Activated CD4-positive, alpha-beta memory T cell treated with anti-CD3 and anti-CD28 coated beads for 36 hours (primary cell): ENCODE results near the gene ASB6. TPM values are rescaled to one million over a fixed set of nuclear protein-coding genes. Genes with fewer than 3 reads are reported as not detected.

ENCODE experiments used
- CTCF ChIA-PET: fragments of 350-600 bp; sonication (Branson Sonifier 250); formaldehyde crosslinking; loops from one replicate; lab custom pipeline; 2021; ENCODE audit warnings: antibody characterized with exemption, inconsistent platforms; lab: Charles Lee
- POLR2A ChIA-PET: fragments of 350-600 bp; sonication (Branson Sonifier 250); formaldehyde crosslinking; loops from one replicate; lab custom pipeline; 2021; ENCODE audit warnings: antibody characterized with exemption; lab: Charles Lee
- DNase-seq: peaks from one replicate; pipeline ENCODE4 v3.0.0-alpha.2; 2020
- H3K27ac Mint-ChIP-seq: one replicate; pipeline ENCODE4 v1.8.0; 2021; ENCODE audit warnings: mixed read lengths
- H3K27me3 Mint-ChIP-seq: one replicate; pipeline ENCODE4 v1.8.0; 2021; ENCODE audit warnings: mixed read lengths
- H3K36me3 Mint-ChIP-seq: one replicate; pipeline ENCODE4 v1.8.0; 2021; ENCODE audit warnings: mixed read lengths
- H3K4me1 Mint-ChIP-seq: one replicate; pipeline ENCODE4 v1.8.0; 2021; ENCODE audit warnings: low read depth, mixed read lengths
- H3K4me3 Mint-ChIP-seq: one replicate; pipeline ENCODE4 v1.8.0; 2021; ENCODE audit warnings: mild to moderate bottlenecking, mixed read lengths
- H3K9me3 Mint-ChIP-seq: one replicate; pipeline ENCODE4 v1.8.0; 2021; ENCODE audit warnings: mixed read lengths
- intact Hi-C: fragments of 100-400 bp; cut with micrococcal nuclease; formaldehyde crosslinking; loops from one replicate; pipeline ENCODE4 v1.15.1; 2023
- total RNA-seq, 2 experiments: library from RNA; stranded (reverse); gene quantifications; one replicate each; pipeline ENCODE4 v1.2.3, GENCODE V29; 2021

Gene ASB6
- total RNA-seq, 2 experiments from 2014 or later, result 14.1 to 15.7 TPM

DNA sequence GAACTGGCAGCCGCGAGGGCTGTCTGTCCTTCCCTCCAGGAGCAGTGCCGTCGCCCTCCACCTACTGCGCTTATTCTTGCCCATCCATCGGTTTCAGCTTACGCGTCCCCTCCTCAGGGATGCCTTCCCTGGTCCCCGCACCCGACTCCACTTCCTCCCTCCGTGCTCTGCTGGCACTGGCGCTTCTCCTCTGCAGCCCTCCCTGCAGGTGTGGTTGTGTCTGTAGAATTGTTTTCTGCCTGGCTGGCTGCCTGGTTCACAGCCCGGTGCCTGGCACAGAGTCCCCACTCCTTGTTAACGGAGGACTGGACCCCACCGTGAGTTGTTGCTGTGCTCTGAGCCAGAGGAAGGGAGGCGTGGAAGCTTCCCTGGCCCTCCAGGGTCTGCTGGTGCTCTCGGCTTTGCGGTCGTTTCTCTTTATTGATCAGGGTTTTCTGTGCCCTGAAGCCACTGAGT, 10.2 kb downstream of the ASB6 start:
- no peak for DNase-seq
- CTCF ChIA-PET, result interaction anchor here (1.1 kb wide), 1 partner anchor 152 kb away, joined by 3 read pairs; no protein-coding TSS in a partner anchor
- Mint-ChIP-seq H3K4me3 (no peak overlapping the region), H3K27me3 (no peaks in the 10 kb centered on the region), H3K27ac (peak overlapping the region; percentile 61), H3K9me3 (no peaks in the 10 kb centered on the region), H3K4me1 (peaks cover 59% of the 10 kb centered on the region), H3K36me3 (peaks cover 28% of the 10 kb centered on the region)
- POLR2A ChIA-PET, result no interaction called here
- intact Hi-C loops, result no loop called here

DNA sequence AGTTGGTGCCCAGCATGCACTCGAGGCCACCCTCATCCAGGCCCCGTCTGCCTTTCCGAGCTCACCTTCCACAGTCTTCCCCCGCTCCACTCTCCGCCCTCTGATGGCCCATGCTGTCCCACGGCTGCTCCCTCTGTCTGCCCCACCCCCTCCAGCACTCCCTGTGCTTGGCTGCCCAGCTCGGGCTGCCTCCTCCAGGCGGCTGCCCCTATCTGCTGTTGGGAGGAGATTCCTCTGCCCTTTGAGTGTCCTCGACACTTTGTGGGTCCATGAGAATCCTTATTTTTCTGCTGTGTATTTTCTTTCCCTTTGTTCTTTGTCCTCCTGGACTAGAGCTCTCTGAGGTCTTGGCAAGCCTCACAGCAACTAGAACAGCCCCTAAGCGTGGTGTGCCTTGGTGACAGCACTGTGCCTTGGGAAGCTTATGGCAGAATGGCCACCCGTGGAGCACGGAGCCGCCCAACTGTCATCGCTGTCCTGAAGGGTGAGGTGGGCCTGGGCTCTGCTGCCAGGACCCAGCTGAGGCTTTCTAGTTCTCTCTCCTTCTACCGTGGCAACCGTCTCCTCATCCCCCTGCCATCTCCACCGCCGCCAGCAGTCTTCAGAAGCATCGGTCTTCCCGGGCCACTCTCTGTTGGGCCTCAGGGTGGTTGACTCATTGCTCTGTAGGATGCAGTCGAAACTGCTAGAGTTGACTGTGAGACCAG, 10.8 kb downstream of the ASB6 start:
- H3K4me1 Mint-ChIP-seq, result peaks cover 59% of the 10 kb centered on the region
- intact Hi-C loops, result no loop called here
- H3K4me3 Mint-ChIP-seq, result no peak overlapping the region
- peak; percentile 44 for DNase-seq
- H3K9me3 Mint-ChIP-seq, result no peaks in the 10 kb centered on the region
- H3K27ac Mint-ChIP-seq, result peak overlapping the region; percentile 61
- H3K36me3 Mint-ChIP-seq, result peaks cover 28% of the 10 kb centered on the region
- H3K27me3 Mint-ChIP-seq, result no peaks in the 10 kb centered on the region
- ChIA-PET CTCF (interaction anchor here (1.0 to 7.7 kb wide), 3 partner anchors 10 to 499 kb away, joined by 3 to 70 read pairs (median 4); partner anchors contain the start of gene ASB6), POLR2A (no interaction called here)

DNA sequence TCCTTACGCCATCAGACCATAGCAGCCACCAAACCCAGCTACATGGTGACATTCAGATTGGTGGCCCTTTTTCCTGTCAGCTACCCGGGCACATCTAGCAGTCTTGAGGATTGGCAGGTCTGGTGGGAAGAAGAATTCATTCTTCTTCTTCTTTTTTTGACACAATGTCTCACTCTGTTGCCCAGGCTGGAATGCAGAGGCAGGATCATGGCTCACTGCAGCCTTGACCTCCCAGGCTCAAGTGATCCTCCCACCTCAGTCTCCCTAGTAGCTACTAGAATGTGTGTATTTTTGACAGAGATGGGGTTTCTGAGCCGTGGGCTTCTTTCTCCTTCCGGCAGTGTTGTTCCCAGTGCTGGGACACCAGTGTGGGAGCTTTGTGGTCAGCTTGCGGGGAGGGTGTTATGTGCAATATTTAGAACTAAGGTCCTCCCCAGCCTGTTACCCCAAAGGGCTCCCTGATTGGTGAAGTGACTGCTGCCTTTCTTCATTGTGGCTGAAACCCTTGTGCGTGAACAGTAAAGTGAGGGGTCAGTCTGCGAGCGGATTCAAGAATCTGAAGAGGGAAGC, 12.6 kb downstream of the ASB6 start:
- intact Hi-C loops, result no loop called here
- Mint-ChIP-seq H3K36me3 (peaks cover 20% of the 10 kb centered on the region), H3K4me3 (no peak overlapping the region), H3K27me3 (no peaks in the 10 kb centered on the region), H3K4me1 (peaks cover 70% of the 10 kb centered on the region), H3K9me3 (no peaks in the 10 kb centered on the region), H3K27ac (peak overlapping the region; percentile 30)
- CTCF ChIA-PET, result interaction anchor here (1.0 to 7.7 kb wide), 3 partner anchors 11 to 491 kb away, joined by 3 to 70 read pairs (median 4); partner anchors contain the start of gene ASB6
- no peak for DNase-seq
- POLR2A ChIA-PET, result no interaction called here

DNA sequence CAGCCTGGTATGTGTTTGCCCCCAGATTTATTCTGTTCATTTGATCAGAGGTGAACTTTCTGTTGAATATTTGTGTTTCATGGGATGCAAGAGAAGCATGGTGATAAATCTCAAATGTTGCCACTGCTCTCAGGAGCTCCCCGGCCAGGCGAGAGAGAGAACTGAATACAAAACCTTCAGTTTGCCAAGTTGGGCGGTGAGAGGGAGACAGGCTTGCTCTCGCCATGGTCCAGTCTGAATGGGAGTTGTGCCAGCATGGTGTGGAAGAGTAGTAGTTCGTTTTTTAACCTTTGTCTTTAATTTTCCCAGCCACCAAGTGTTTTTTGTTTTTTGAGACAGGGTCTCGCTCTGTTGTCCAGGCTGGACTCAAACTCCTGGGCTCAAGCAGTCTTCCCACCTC, 13.2 kb downstream of the ASB6 start:
- POLR2A ChIA-PET, result no interaction called here
- H3K36me3 Mint-ChIP-seq, result peaks cover 19% of the 10 kb centered on the region
- H3K4me1 Mint-ChIP-seq, result peaks cover 74% of the 10 kb centered on the region
- no peak overlapping the region for H3K4me3 Mint-ChIP-seq
- H3K27ac Mint-ChIP-seq, result peak overlapping the region; percentile 30
- intact Hi-C loops, result no loop called here
- no peaks in the 10 kb centered on the region for H3K27me3 Mint-ChIP-seq
- H3K9me3 Mint-ChIP-seq, result no peaks in the 10 kb centered on the region
- DNase-seq, result no peak
- CTCF ChIA-PET, result interaction anchor here (1.0 to 7.7 kb wide), 3 partner anchors 12 to 490 kb away, joined by 3 to 70 read pairs (median 4); partner anchors contain the start of gene ASB6

DNA sequence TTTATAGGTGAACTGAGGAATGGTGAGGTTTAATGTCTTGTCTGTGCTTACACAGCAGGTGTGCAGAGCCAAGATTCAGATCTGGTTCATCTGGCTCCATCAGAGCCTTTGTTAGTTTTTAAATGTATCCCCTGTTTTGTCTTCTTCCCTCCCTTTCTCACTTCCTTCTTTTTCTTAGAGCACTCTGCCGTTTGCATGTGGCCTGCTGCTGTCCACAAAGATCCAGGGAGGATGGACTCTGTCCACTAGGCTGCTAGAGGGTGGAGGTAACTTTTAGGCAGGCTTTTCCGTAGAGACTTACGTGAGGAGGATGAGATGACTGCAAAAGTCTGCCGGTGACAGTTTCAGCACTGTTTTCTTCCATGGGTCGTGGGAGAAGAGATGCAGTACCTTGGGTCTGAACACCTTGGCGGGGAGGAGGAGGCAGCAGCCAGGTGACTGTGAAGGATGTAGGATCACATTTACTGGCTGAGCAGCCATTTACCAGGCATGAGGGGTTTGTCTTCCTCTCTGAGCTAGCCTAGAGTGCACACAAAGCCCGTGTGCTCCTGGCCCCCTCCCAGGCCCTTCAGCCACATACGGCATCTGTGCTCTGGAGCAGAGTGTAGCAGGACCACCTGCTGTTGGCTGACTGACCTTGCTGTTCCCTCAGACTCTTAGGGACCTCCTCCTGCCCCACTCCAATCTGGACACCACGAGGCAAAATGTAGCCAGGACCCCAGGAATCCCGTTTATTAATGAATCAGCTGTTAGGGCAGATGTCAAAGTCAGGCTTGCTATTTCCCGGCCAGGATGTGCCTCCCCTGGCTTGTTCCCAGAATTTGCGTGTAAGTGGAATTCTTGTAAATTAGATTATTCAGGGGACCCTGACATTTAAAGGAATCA, 14.2 kb downstream of the ASB6 start:
- Mint-ChIP-seq H3K27ac (peak overlapping the region; percentile 91), H3K36me3 (peaks cover 18% of the 10 kb centered on the region)

DNA sequence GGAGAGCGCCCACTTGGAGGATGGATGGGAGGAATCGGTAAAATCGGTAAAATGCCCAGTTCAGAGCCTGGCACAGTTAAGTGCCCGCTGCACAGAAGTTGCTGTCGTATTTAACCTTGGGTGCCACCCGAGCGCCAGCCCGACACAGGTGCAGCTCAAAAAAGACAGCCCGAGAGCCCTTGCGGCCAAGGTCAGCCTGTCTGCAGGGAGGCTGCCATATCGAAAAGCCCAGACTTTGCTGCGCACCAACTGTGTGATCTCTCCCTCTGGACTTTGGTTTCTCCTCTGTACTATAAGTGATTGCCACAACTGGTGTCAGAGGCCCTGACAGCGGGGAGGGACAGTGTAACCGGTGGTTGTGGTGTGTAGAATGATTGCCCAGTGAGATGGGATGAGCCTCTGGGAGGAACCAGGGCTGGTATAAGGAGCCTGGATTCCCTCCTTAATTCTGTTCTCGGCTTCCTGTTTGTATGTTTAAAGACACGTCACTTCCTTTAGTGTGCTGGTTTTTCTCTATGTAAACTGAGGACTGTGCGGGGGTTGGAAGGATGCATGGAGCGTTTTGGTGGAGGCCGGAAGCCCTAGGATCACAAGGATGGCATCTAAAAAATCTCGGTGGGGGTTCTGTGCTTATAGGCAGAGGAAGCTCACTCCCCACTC, 15.2 kb downstream of the ASB6 start:
- peak overlapping the region; percentile 91 for H3K27ac Mint-ChIP-seq
- peaks cover 14% of the 10 kb centered on the region for H3K36me3 Mint-ChIP-seq
- no peaks in the 10 kb centered on the region for H3K9me3 Mint-ChIP-seq
- ChIA-PET CTCF (interaction anchor here (1.5 to 8.5 kb wide), 9 partner anchors 13 to 495 kb away, joined by 4 to 147 read pairs (median 24); partner anchors contain the start of genes ASB6 and IER5L), POLR2A (interaction anchor here (0.9 to 1.3 kb wide), 2 partner anchors 13 to 486 kb away, joined by 4 read pairs; no protein-coding TSS in a partner anchor)
- H3K4me3 Mint-ChIP-seq, result peak overlapping the region; percentile 77
- intact Hi-C loops, result loop anchor here (2.0 kb wide), 3 partner anchors 16 to 590 kb away; partner anchors contain the start of genes ASB6, IER5L and MIGA2
- peaks cover 3% of the 10 kb centered on the region for H3K27me3 Mint-ChIP-seq
- peak; percentile 50 for DNase-seq
- H3K4me1 Mint-ChIP-seq, result peaks cover 64% of the 10 kb centered on the region

More for the DNA sequence above, 14.2 kb downstream of the ASB6 start:
- H3K9me3 Mint-ChIP-seq, result no peaks in the 10 kb centered on the region
- peaks cover 74% of the 10 kb centered on the region for H3K4me1 Mint-ChIP-seq
- intact Hi-C loops, result loop anchor here (2.0 kb wide), 3 partner anchors 15 to 591 kb away; partner anchors contain the start of genes ASB6, IER5L and MIGA2
- ChIA-PET POLR2A (interaction anchor here (0.9 to 1.3 kb wide), 2 partner anchors 12 to 487 kb away, joined by 4 read pairs; no protein-coding TSS in a partner anchor), CTCF (interaction anchor here (1.5 to 8.5 kb wide), 8 partner anchors 13 to 496 kb away, joined by 4 to 147 read pairs (median 12); partner anchors contain the start of genes ASB6 and IER5L)
- H3K27me3 Mint-ChIP-seq, result no peaks in the 10 kb centered on the region
- no peak for DNase-seq
- peak overlapping the region; percentile 77 for H3K4me3 Mint-ChIP-seq

DNA sequence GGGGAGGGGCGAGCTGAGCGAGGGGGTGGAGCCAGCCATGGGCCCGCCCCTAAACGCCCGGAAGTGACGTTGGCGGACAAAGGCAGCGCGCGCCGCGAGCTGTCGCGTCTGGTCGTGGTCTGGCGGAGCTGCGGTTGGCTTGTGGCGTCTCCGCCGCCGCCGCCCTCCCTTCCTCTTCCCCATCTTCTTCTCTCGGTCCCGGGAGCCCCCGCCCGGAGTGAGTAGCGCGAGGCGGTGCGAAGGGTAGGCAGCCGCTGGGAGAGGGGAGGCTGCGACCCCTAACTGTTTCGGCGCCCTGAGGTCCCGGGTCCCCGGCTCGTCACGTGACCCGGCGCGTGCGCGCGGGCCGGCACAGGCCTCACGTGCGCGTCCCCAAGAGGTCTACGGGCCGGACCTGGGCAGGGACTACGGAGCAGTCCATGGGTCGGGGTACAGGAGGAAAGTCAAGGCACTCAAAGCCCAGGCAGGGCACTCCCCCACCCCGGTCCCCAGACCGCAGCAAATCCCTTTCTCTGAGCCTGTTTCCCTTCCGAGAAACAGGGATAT, 15.8 kb downstream of the ASB6 start, which contains the start of gene NTMT1:
TSS of gene NTMT1 (plus strand) at position 85 of the 546 bp plus-strand sequence. CDS start 6,541 bp downstream, outside the sequence.
- CTCF ChIA-PET, result interaction anchor here (1.3 to 8.5 kb wide), 11 partner anchors 8 to 494 kb away, joined by 3 to 147 read pairs (median 24); partner anchors contain the start of genes ASB6 and IER5L
- peak; percentile 95 for DNase-seq
- intact Hi-C loops, result loop anchor here (2.0 kb wide), 3 partner anchors 17 to 589 kb away; partner anchors contain the start of genes ASB6, IER5L and MIGA2
- Mint-ChIP-seq H3K36me3 (peaks cover 14% of the 10 kb centered on the region), H3K27me3 (peaks cover 9% of the 10 kb centered on the region), H3K4me1 (peaks cover 58% of the 10 kb centered on the region), H3K27ac (peak within 1 kb of the TSS; percentile 91), H3K4me3 (peak within 1 kb of the TSS; percentile 77), H3K9me3 (no peaks in the 10 kb centered on the region)
- POLR2A ChIA-PET, result interaction anchor here (0.6 to 1.6 kb wide), 4 partner anchors 12 to 484 kb away, joined by 3 to 6 read pairs (median 4); no protein-coding TSS in a partner anchor

DNA sequence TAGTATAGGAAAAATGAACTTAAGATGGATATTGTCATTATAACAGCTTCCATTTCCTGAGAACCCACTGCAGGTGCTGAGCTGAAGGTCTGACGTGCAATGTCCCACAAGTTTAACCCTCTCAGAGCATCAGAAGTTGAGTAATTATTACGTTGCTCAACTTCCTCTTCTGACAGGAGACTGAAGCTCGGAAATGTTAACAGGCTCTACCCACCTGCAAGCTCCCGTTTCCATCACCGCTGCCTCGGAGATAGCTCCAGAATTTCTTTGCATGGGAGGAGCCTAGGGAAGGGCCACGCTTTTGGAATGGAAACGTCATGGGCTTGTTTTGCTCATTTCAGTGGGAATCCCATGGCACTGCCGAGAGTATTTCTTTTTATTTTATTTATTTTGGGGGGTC, 17.0 kb downstream of the ASB6 start:
- peaks cover 46% of the 10 kb centered on the region for H3K4me1 Mint-ChIP-seq
- CTCF ChIA-PET, result interaction anchor here (0.6 to 8.5 kb wide), 31 partner anchors 8 to 576 kb away, joined by 3 to 147 read pairs (median 5); partner anchors contain the start of genes ASB6, CRAT, IER5L and PTPA
- peak; percentile 54 for DNase-seq

DNA sequence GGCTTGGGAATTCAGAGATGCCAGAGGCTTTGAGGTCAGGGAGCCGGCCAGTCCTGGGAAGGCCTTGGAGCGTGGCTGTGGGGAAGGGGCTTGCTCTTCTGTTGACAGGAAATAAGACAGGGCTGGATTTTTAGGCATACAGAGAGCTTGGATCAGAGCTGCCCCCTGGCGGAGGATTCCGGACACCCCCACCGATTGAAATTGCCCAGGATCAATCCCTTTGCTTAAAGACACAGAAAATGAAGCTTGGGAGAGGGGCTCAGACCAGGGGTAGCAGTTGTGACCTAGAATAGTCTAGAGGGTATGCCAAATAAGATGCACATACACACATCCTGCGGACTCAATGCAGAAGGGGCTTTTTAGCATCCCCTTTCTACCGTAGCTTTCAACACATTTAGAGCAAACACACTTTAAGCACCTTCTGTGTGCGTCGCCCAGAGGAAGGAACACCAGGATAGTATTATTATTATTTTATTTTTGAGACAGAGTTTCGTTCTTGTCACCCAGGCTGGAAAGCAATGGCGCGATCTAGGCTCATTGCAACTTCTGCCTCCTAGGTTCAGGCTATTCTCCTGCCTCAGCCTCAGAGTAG, 17.7 kb downstream of the ASB6 start:
- peaks cover 40% of the 10 kb centered on the region for H3K4me1 Mint-ChIP-seq
- POLR2A ChIA-PET, result interaction anchor here (0.8 to 1.6 kb wide), 9 partner anchors 10 to 490 kb away, joined by 3 to 6 read pairs (median 3); partner anchors contain the start of gene IER5L
- intact Hi-C loops, result loop anchor here (1.0 kb wide), 2 partner anchors 13 to 484 kb away; no protein-coding TSS in a partner anchor

More for the DNA sequence above, 17.0 kb downstream of the ASB6 start:
- Mint-ChIP-seq H3K4me3 (peak overlapping the region; percentile 73), H3K36me3 (peaks cover 14% of the 10 kb centered on the region), H3K27me3 (peaks cover 12% of the 10 kb centered on the region), H3K27ac (peak overlapping the region; percentile 82), H3K9me3 (no peaks in the 10 kb centered on the region)
- POLR2A ChIA-PET, result interaction anchor here (0.8 to 1.6 kb wide), 8 partner anchors 11 to 490 kb away, joined by 3 to 6 read pairs (median 4); partner anchors contain the start of gene IER5L
- intact Hi-C loops, result loop anchor here (1.0 kb wide), 2 partner anchors 14 to 485 kb away; no protein-coding TSS in a partner anchor

More for the DNA sequence above, 17.7 kb downstream of the ASB6 start:
- Mint-ChIP-seq H3K27ac (peak overlapping the region; percentile 71), H3K4me3 (peak overlapping the region; percentile 73), H3K9me3 (no peaks in the 10 kb centered on the region), H3K36me3 (peaks cover 14% of the 10 kb centered on the region), H3K27me3 (peaks cover 16% of the 10 kb centered on the region)
- CTCF ChIA-PET, result interaction anchor here (0.5 to 8.5 kb wide), 39 partner anchors 8 to 864 kb away, joined by 3 to 147 read pairs (median 4); partner anchors contain the start of genes ASB6, CRAT, IER5L and PTPA
- peak; percentile 84 for DNase-seq
